Stimulated activated CD4-positive, alpha-beta T cell treated with anti-CD3 and anti-CD28 coated beads, Interleukin-15, amount 100 ng/mL, for 1 hour (primary cell): ENCODE data around the gene ZNF302.
"Not testable (repeated sequence)": the region's sequence is repeated elsewhere in the genome, so short reads cannot be mapped to it uniquely, and the experiment has no call there.

Experiments used
- DNase-seq, 2 donors: peaks; one replicate each; pipeline ENCODE4 v3.0.0-alpha.2; 2020; ENCODE audit warnings: low read depth in 1 of 2, low spot score in 1 of 2

Gene ZNF302

DNA sequence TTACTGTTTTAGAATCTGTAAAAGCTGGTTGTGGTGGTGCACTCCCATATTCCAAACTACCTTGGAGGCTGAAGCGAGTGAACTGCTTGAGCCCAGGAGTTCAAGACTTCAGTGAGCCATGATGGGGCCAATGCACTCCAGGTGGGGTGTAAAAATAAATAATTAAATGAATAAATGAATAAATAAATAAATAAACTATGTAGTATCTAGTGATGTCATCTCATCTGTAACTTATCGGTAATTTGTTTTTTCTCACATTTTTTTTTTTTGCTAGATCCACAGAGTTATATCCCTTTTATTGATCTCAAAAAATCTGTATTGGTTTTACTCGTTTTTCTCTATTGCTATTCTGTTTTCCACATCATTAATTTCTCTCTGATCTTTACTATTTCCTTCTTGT, 5.5 kb upstream of the ZNF302 start:
- no peak for DNase-seq

DNA sequence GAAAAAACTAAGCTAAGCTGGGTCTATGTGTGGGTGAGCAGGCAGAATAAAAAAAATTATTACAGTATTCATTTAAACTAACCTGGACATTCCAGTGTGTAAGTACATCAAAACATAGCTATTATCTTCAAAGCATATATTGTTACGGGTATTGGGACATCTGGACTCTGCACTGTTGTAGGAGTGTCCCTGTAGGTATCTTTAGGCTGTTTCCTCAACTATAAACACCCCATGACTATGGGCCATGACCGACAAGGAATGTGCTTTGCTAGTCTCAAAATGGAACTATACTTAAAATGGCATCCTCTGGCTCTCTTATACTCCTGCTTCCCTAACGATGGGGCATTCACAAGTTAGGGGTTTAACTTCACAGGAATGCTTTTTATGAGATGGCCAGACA, 3.9 kb upstream of the ZNF302 start:
- DNase-seq, result no peak

DNA sequence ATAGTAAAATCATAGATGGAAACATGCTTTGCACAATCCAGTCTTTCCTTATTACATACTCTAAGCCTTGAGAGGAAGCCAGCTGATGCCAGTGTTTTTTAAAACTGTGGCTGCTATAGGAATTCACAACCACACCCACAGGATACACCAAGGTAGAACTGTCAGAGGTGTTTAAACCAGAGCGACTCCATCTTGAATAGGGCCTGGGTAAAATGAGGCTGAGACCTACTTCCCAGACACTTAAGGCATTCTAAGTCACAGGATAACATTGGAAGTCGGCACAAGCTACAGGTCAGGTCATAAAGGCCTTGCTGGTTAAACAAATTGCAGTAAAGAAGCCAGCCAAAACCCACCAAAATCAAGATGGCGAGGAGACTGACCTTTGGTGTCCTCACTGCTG, 2.2 kb upstream of the ZNF302 start:
- no peak for DNase-seq

DNA sequence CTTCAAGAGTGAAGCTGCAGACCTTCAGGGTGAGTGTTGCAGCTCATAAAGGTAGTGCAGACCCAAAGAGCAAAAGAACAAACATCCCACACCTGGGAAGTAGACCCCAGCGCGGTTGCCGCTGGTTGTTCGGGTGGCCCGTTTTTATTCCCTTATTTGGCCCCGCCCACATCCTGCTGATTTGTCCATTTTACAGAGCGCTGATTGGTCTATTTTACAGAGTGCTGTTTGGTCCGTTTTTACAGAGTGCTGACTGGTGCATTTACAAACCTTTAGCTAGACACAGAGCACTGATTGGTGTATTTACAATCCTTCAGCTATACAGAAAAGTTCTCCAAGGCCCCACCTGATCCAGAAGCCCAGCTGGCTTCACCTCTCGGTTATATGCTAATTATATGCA, 1.6 kb upstream of the ZNF302 start:
- DNase-seq, result no peak

DNA sequence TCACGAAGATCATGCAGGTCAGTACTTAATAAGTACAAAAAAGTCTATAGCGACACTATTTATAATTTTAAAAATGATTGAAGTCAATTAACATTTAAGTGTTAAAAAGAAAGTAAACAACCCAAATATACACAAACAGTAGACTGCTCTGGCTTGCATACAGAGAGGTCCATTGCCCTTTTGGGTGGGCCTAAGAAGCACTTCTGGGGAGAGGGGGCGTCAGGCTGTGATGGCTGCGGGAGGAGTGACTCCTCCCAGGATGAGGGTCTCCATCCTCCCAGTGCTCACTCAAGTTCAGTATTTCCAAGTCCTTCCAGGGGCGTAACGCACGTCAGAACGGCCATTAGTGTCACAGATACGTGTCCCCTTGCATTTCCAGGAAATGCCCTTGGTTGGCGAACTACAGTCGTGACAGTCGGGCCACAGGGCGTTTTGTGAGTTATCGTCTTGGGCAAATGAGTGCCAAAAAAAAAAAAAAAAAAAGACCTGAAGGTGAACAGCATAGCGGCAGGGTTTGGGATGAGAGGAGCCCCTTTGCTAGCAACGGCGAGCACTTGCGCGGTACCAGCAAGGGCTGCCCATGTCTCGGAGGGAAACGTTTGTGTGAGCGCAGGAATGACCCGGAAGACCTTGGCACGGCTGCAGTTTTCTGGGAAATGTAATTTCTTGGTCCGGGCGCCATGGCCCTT, 637 bp upstream of the ZNF302 start, which contains the start of gene SCGB2B2:
SCGB2B2 (minus strand) TSS at position 463 of the 689 bp plus-strand sequence. CDS start 82,596 bp downstream, outside the sequence.
- peak in 1 of 2 donors; percentile 22 for DNase-seq

DNA sequence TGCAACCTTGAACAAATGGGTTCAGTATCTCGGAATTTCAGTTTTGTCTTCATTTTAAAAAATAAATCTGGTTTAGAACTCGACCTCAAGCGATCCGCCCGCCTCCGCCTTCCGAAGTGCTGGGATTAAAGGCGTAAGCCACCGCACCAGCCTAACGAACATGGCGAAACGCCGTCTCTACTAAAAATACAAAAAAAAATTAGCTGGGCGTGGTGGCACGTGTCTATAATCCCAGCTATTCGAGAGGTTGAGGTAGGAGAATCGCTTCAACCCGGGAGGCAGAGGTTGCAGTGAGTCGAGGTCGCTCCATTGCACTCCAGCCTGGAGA, 571 bp downstream of the ZNF302 start:
- DNase-seq, result peak in 1 of 2 donors; percentile 10

DNA sequence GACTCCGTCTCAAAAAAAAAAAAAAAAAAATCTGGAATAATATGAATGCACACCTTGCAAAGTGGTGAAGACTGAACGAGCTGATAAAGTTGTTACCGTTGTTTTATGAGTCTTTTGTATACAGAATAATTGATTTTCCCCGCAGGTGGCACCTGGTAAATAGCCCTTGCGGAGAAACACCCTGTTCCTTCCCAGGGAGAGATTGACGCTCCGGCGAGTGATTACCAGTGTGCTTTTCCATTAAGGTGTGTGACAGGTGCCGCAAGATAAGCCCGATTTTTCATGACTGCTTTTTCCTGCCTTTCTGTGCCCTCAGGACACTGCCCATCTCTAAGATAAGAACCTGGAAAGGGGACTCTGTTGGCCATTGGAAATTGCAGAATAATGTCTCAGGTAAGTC, 943 bp downstream of the ZNF302 start:
- no peak for DNase-seq

DNA sequence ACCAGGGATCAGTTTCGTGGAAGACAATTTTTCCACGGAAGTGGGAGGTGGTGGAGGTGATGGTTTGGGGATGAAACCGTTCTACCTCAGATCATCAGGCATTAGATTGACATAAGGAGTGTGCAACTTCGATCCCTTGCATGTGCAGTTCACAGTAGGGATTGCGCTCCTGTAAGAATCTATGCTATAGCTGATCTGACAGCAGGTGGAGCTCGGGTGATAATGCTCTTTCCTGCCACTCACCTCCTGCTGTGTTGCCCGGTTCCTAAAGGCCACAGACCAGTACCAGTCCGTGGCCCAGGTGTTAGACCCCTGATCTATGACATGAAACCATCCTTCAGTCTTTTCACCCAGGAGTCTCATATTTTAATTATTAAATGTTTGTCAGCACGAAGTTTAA, 4.0 kb downstream of the ZNF302 start:
- no peak for DNase-seq

DNA sequence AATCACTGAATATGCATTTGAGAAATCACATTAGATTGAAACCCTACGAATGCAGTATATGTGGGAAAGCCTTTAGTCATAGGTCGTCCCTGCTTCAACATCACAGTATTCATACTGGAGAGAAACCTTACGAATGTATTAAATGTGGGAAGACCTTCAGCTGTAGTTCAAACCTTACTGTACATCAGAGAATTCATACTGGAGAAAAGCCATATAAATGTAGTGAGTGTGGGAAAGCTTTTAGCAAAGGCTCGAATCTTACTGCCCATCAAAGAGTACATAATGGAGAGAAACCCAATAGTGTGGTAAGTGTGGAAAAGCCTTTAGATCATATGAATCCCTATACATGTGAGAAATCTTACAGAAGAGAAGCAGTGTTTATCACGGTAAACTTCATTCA, 7.8 kb downstream of the ZNF302 start:
- not testable (repeated sequence) for DNase-seq

DNA sequence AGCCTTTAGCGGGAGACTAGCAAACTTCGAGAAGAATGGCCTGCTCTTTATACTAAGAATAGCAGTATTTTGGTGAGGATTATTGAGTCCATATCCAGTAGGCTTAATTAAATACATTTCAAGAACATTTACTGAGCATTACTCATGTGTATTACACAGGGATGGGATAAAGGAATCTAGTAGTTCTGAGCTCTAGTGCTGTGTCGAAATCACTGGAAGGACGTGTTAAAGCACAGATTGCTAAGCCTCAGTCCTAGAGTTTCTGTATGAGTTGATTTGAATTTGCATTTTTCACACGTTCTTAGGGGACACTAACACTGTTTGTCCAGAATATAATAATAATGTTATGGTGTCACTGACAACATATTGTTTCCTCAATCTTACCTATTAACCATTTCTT, 9.0 kb downstream of the ZNF302 start:
- no peak for DNase-seq

DNA sequence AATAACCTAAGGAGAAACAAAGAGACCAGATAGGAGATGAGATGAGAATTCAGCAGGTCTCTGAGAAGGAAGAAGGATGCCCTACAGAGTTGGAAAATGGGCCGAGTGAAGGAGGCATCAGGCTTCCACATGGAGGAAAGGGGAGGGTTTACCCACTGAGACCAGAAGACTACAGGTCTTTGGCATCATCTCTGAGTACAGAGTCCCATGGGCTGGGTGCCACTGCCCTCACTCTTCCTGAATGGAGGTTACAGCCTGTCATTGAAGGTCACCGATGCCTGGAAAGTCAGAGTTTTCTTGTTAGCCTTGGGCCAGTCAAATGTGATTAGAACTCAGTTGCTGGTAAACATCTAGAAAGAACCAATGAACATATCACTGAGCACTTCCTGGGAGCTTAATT, 9.9 kb downstream of the ZNF302 start:
- no peak for DNase-seq

DNA sequence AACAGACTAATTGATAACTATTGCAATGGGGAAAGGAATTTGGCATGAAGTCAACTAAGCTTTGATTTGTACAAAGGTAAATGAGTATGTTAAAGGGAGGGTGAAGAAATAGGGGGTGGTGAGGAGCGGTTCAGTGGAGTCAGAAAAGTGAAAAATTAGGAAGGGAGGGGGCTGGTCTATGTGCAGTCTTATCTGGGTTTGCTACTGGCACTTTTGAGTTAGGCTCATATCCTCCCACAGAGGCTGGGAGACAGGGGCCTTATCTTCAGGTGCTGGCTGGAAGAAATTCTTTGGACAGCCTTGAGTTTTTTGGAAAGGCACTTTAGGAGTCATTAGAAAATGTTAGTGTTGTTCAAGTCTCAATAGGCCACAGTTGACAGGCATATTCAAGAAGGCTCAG, 11.1 kb downstream of the ZNF302 start:
- DNase-seq, result no peak

DNA sequence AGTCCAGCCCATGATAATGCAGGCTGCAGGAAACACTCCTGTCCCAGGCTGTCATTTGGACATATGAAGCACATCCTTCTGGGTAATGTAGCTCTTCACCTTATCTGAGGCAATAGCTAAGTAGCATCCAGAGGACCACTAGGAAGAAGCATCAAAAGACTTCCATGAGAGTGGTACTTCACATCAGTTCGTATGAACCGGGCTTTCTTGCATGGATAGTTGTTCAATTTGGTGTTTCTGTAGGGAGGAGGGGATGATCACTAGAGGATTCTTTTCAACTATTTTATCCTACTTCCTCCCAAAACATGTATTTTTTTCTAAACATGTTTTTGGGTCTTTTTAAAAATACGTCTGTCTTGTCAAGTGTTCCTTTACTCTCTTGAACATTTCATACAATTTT, 12.9 kb downstream of the ZNF302 start:
- no peak for DNase-seq

DNA sequence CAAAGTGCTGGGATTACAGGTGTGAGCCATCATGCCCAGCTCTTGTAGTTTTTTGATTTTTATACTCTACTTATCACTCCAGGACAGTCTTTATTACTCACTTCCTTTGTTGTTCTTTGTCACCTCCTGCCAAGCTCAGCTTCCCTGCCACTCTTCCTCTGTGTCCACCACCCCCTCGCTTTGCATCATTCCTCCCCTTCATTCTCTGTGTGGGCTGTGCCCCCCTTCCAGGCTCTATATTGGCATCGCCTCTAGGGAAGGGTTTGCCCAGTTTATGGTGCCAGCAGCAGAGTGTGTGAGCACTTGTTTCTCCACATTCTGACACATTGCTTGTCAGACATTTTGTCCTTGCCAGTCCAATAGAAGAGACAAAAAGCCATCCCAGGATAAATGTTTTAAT, 15.1 kb downstream of the ZNF302 start:
- DNase-seq, result no peak

DNA sequence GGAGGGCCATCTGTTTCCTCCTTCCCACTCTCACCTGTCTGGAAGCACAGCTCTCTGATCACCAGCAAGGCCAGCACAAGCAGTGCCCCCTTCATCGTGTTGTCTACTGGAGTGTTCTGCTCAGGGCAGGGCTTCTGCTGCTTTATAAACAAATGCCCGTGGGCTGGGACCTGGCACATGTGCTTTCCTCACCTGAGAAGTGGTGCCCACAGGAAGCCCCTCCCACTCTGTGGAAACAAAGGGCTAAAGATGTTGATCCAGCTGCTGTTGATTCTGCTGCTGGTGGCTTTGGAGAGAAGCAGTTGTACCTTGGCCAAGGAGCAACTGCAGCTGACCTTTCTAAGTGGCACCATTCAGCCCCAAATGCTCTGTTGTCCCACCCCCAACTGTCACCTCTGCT, 30.2 kb downstream of the ZNF302 start:
- DNase-seq, result no peak

DNA sequence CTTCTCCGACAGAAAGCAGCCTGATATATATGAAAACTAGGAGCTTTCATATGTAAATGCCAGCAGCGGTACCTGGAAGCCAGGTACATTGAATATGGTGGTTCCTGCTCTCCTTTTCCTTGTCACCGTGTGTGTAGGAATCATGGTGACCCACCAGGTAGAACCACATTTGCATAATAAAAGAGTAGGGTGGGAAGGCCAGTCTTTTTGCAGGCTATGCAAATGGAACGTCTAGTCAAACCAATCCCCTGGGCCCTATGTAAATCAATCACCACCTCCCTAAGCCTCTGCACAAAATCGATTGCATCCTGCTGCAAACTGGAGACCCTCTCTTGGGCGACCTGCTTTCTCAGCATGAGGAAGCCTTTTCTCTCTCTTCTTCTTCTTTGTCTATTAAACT, 34.4 kb downstream of the ZNF302 start:
- no peak for DNase-seq

DNA sequence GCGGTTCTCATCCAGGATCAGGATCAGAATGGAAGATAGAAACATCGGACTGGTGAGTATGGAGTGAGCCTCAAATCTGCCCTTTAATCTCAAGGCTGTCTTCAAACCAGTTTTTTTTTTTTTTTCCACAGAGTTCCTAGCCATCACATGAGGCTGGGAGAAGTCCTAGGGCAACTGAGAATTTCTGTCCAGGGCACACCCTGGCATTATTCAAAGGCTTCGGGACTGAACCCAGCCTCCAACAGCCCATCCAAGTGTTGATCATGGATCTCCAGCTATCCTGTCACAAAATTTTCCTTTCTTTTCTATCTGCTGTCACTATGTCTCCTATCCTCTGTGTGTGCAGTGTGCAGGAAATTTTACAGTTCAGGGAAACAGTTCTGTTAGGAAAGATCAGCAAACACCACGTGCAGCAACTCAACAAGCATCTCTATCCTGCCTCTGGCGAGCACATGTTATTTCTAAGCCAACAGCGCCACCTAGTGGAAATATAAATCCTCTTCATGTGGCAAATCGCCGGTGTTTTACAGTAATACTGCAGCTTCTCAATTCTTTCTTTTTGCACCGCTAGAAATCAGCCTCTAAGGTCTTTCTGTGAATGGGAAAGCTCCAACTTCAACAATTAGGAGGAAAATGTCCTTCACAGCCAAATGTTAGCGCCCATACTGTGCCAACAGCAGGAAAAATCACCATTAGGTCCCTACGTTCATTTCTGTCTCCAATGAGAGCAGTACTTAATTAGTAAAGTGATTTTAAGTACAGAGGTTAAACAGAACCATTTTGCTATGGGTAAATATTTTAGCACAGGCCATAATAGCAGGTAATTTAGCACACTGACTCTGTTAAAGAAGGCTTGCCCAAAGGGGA, 35.1 kb downstream of the ZNF302 start:
- DNase-seq, result peak in 1 of 2 donors; percentile 18

DNA sequence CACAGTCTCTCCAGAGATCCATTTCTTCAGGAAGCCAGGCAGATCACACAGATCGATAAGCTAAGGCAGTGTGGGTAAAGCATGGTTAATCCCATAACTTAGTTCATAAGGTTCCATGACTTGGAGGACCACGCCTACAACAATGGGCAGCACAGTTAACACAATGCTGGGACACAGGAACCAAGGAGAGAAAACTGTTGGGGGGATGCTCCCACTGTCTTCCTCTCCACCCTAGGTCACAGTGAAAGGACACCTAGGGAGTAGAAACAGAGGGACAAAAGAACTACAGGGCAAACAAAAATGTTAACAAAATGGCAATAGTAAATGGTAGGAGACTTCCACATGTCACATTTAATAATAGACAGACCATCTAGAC, 35.8 kb downstream of the ZNF302 start:
- no peak for DNase-seq

DNA sequence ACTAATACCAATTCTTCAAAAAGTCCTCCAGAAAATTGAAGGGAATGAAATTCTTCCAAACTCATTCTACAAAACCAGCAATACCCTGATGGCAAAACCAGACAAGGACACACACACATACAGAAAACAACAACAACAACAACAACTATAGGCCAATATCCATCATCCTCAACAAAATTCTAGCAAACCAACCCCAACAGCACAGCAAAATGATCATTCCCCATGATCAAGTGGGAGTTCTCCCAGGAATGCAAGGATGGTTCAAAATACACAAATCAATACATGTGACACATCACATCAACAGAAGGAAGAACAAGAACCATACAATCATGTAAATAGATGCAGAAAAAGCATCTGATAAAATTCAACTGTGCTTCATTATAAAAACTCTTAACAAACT, 37.9 kb downstream of the ZNF302 start:
- DNase-seq, result no peak

DNA sequence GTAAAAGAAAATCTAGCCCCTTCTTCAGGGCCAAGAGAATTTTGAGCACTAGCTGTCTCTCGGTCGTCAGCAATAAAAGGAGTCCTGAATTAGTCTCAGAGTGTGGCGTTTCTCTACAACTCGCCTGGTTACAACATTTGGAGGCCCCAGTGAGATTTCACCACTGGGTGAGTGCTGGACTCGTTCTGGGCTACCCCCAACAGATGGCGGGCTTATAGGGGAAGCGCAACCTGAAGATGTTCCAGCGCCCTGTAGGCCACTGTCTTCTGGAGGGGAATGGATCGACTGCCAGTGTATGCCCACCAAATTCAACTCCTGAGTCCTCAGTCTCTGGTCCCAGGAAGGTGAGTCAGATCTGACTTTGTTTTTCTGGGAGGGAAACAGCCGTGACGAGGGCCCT, 44.9 kb downstream of the ZNF302 start:
- no peak for DNase-seq

DNA sequence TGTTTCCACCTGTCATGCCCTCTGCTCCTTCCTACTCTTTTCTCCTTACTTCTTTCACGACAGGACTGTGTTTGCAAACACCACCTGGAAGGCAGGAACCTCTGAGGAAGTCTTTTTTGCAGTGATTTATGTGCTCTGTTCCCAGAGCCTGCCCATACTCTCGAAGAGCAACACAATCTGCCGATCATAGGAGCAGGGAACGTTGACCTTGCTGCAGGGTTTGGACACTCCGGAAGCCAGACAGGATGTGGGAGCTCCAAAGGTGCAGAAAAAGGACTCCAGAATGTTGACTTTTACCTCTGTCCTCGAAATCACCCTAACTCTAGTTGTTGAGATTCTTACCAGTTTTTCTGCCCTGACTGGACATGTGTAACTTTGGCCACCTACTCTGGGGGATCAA, 47.9 kb downstream of the ZNF302 start:
- no peak for DNase-seq

DNA sequence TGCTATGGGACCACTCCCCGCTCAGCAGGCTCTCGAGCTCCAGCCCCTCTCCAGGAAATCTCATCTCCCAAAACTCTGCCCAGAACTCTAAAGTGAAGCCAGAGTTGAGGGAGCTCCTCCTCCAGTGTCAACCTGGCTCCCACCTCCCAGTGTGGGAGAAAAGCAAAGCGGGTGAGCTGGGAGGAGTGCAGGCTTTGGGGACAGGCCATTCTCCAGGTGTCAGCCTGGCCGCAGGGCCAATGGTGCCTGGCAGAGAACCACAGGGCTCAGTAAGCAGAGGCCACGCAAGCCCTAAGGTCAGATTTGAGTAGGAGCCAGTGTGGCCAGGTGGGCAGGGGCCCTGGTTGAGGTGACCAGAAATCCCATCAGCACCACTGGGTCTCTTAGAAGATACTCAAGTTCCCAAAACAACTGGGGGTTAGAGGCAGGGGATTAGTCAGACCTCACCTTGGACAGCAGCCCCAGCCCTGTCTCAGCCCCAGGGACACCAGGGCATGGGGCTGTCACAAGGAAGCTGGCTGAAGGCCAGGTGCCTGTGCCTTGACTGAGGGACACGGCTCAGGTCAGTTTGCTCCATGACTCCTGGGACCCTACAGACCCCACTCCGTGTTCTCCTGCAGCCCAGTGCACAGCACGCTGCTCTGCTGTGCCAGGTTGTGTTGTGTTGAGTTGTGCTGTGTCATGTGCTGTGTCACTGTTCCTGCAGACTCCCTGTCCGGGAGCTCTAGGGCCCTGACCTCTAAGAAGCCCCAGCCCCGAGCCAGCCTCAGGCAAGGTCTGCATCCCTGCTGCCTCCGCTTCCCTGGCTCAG, 53.7 kb downstream of the ZNF302 start:
- no peak for DNase-seq
